HEK293 (cell line): ENCODE results near the gene PROSER2.

Experiments used
- CTCF ChIA-PET: fragments of 350-600 bp; formaldehyde crosslinking; extraction: SDS; loops from one replicate; lab custom pipeline; 2021; ENCODE audit warnings: antibody characterized with exemption; lab: Yijun Ruan, JAX
- POLR2A ChIA-PET: fragments of 300-600 bp; formaldehyde crosslinking; extraction: SDS; loops from one replicate; lab custom pipeline; 2020; ENCODE audit warnings: antibody characterized with exemption, inconsistent platforms; lab: Yijun Ruan, JAX
- H3K27ac ChIP-seq: fragments of 200-500 bp; sonication (Bioruptor generic); 2 replicates; pipeline ENCODE4 v1.5.1; 2014; ENCODE audit warnings: low read depth, low read length, control low read depth, inconsistent platforms; ENCODE audit errors: extremely low read depth
- H3K36me3 ChIP-seq, 2 experiments: fragments of 200-500 bp in 1 of 2; sonication (Bioruptor generic) in 1 of 2; 1 replicate in 1 of 2; 2 replicates in 1 of 2; pipeline ENCODE4 v1.5.1; 2014 to 2017; ENCODE audit warnings: inconsistent platforms in 2 of 2, low read length in 2 of 2; ENCODE audit not compliant: control insufficient read depth in 2 of 2, insufficient read depth in 1 of 2
- H3K4me1 ChIP-seq: fragments of 200-500 bp; sonication (Bioruptor generic); 2 replicates; pipeline ENCODE4 v1.5.1; 2014; ENCODE audit warnings: mild to moderate bottlenecking, low read length, inconsistent platforms; ENCODE audit not compliant: control insufficient read depth, insufficient read depth
- H3K4me3 ChIP-seq: 2 replicates; pipeline ENCODE4 v1.5.1; 2011; ENCODE audit warnings: low read depth, mild to moderate bottlenecking, control low read depth, low read length, moderate library complexity
- H3K9me3 ChIP-seq: fragments of 200-500 bp; sonication (Bioruptor generic); 2 replicates; pipeline ENCODE4 v1.5.1; 2014; ENCODE audit warnings: low read depth, low read length, inconsistent platforms; ENCODE audit not compliant: control insufficient read depth, insufficient read depth
- HOXA7 ChIP-seq: sonication (generic); formaldehyde crosslinking; IDR thresholded peaks from 2 replicates; pipeline ENCODE4 v1.8.1; 2022; ENCODE audit warnings: missing genetic modification reagents, borderline replicate concordance
- IKZF3 ChIP-seq: fragments of 450-650 bp; IDR thresholded peaks from 2 replicates; pipeline ENCODE4 v1.5.0; 2018; ENCODE audit warnings: missing biosample characterization, mild to moderate bottlenecking, missing genetic modification characterization, moderate library complexity
- KLF1 ChIP-seq: fragments of 450-650 bp; formaldehyde crosslinking; IDR thresholded peaks from 2 replicates; pipeline ENCODE4 v1.5.1; 2016; ENCODE audit warnings: missing biosample characterization, missing genetic modification characterization
- KLF9 ChIP-seq: fragments of 450-650 bp; formaldehyde crosslinking; IDR thresholded peaks from 2 replicates; pipeline ENCODE4 v1.5.1; 2016; ENCODE audit warnings: missing biosample characterization, missing genetic modification characterization, low read depth
- MZF1 ChIP-seq: fragments of 450-650 bp; formaldehyde crosslinking; IDR thresholded peaks from 2 replicates; pipeline ENCODE4 v1.5.1; 2017; ENCODE audit warnings: missing biosample characterization, missing genetic modification characterization, borderline replicate concordance
- OSR2 ChIP-seq: fragments of 450-650 bp; formaldehyde crosslinking; IDR thresholded peaks from 2 replicates; pipeline ENCODE4 v1.5.1; 2016; ENCODE audit warnings: missing biosample characterization, missing genetic modification characterization
- PRDM1 ChIP-seq: fragments of 450-650 bp; formaldehyde crosslinking; IDR thresholded peaks from 2 replicates; pipeline ENCODE4; 2016; ENCODE audit warnings: missing biosample characterization, missing genetic modification characterization
- SALL2 ChIP-seq: fragments of 450-650 bp; formaldehyde crosslinking; IDR thresholded peaks from 2 replicates; pipeline ENCODE4 v1.5.0; 2017; ENCODE audit warnings: missing biosample characterization, mild to moderate bottlenecking, missing genetic modification characterization, borderline replicate concordance
- ZBTB21 ChIP-seq: fragments of 450-650 bp; formaldehyde crosslinking; IDR thresholded peaks from 2 replicates; pipeline ENCODE4 v1.5.1; 2017; ENCODE audit warnings: missing biosample characterization, missing genetic modification characterization
- ZNF16 ChIP-seq: fragments of 450-650 bp; formaldehyde crosslinking; IDR thresholded peaks from 2 replicates; pipeline ENCODE4 v1.5.1; 2016; ENCODE audit warnings: low read depth, missing biosample characterization, missing genetic modification characterization
- ZNF169 ChIP-seq: fragments of 450-650 bp; formaldehyde crosslinking; IDR thresholded peaks from 2 replicates; pipeline ENCODE4 v1.5.1; 2016; ENCODE audit warnings: missing biosample characterization, missing genetic modification characterization
- ZNF175 ChIP-seq: fragments of 450-650 bp; formaldehyde crosslinking; IDR thresholded peaks from 2 replicates; pipeline ENCODE4 v1.5.1; 2016; ENCODE audit warnings: missing biosample characterization, missing genetic modification characterization
- ZNF184 ChIP-seq: fragments of 450-650 bp; IDR thresholded peaks from 2 replicates; pipeline ENCODE4 v1.5.1; 2018; ENCODE audit warnings: missing biosample characterization, mild to moderate bottlenecking, missing genetic modification characterization
- ZNF2 ChIP-seq: fragments of 450-650 bp; formaldehyde crosslinking; IDR thresholded peaks from 2 replicates; pipeline ENCODE4 v1.5.1; 2016; ENCODE audit warnings: missing biosample characterization, missing genetic modification characterization
- ZNF302 ChIP-seq: fragments of 450-650 bp; formaldehyde crosslinking; IDR thresholded peaks from 2 replicates; pipeline ENCODE4 v1.5.1; 2016; ENCODE audit warnings: missing biosample characterization, missing genetic modification characterization, low read depth
- ZNF350 ChIP-seq: fragments of 450-650 bp; formaldehyde crosslinking; IDR thresholded peaks from 2 replicates; pipeline ENCODE4 v1.5.0; 2017; ENCODE audit warnings: missing biosample characterization, mild to moderate bottlenecking, missing genetic modification characterization
- ZNF48 ChIP-seq: fragments of 450-650 bp; formaldehyde crosslinking; IDR thresholded peaks from 2 replicates; pipeline ENCODE4 v1.5.1; 2016; ENCODE audit warnings: missing biosample characterization, missing genetic modification characterization
- ZNF544 ChIP-seq: fragments of 450-650 bp; formaldehyde crosslinking; IDR thresholded peaks from 2 replicates; pipeline ENCODE4 v1.5.0; 2017; ENCODE audit warnings: missing biosample characterization, missing genetic modification characterization
- ZNF548 ChIP-seq: fragments of 450-650 bp; formaldehyde crosslinking; IDR thresholded peaks from 2 replicates; pipeline ENCODE4 v1.5.1; 2016; ENCODE audit warnings: missing biosample characterization, missing genetic modification characterization
- ZNF580 ChIP-seq: fragments of 450-650 bp; formaldehyde crosslinking; IDR thresholded peaks from 2 replicates; pipeline ENCODE4 v1.5.1; 2016; ENCODE audit warnings: missing biosample characterization, missing genetic modification characterization
- ZNF596 ChIP-seq: fragments of 450-650 bp; IDR thresholded peaks from 2 replicates; pipeline ENCODE4 v1.5.0; 2018; ENCODE audit warnings: missing biosample characterization, mild to moderate bottlenecking, missing genetic modification characterization, moderate library complexity
- ZNF623 ChIP-seq: fragments of 450-650 bp; formaldehyde crosslinking; IDR thresholded peaks from 2 replicates; pipeline ENCODE4 v1.5.1; 2016; ENCODE audit warnings: missing biosample characterization, missing genetic modification characterization
- ZNF624 ChIP-seq: fragments of 450-650 bp; formaldehyde crosslinking; IDR thresholded peaks from 2 replicates; pipeline ENCODE4 v1.5.1; 2017; ENCODE audit warnings: missing biosample characterization, missing genetic modification characterization
- ZNF785 ChIP-seq: fragments of 450-650 bp; formaldehyde crosslinking; IDR thresholded peaks from 2 replicates; pipeline ENCODE4 v1.5.1; 2016; ENCODE audit warnings: missing biosample characterization, missing genetic modification characterization
- ZNF791 ChIP-seq: fragments of 450-650 bp; formaldehyde crosslinking; IDR thresholded peaks from 2 replicates; pipeline ENCODE4 v1.5.1; 2016; ENCODE audit warnings: missing biosample characterization, missing genetic modification characterization
- TF ChIP-seq, protein P1 (sequence below): fragments of 450-650 bp; formaldehyde crosslinking; IDR thresholded peaks from 2 replicates; pipeline ENCODE4 v1.5.1; 2016; ENCODE audit warnings: missing biosample characterization, missing genetic modification characterization

PROSER2 gene

DNA sequence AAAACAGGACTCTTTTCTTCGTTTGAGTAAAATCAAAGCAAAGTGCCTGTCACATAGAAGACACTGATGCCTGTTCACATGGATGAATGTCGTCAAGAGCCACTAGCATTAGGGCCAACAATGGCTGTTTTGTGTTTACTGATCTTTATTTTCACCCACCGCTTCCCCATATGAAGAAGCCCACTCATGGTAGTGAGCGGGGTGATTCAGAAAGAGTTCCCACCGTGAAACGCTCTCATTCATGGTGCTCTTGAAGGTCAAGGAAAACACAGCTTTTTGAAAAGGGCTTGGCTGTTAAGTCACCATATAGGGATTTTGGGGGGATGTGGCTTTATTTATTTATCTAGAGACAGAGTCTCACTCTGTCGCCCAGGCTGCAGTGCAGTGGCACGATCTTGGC, 12.5 kb downstream of the PROSER2 start:
- H3K36me3 ChIP-seq: no peaks in the 10 kb centered on the region; a peak in 1 of 3 replicates
- no peak overlapping the region for H3K4me3 ChIP-seq
- no peaks in the 10 kb centered on the region for H3K9me3 ChIP-seq
- CTCF ChIA-PET: interaction anchor here (0.6 kb wide), 1 partner anchor 1220 kb away, joined by 3 read pairs; no protein-coding TSS in a partner anchor
- H3K27ac ChIP-seq: no peak overlapping the region
- POLR2A ChIA-PET: no interaction called here
- TF ChIP-seq ZNF350 (no peak), ZNF302 (tag by site-specific recombination) (no peak), ZNF544 (tag by site-specific recombination) (no peak), ZNF2 (tag by site-specific recombination) (no peak), ZNF184 (tag by site-specific recombination) (no peak), ZNF48 (no peak), HOXA7 (CRISPR knock-in tag) (no peak)
- TF ChIP-seq, protein P1, sequence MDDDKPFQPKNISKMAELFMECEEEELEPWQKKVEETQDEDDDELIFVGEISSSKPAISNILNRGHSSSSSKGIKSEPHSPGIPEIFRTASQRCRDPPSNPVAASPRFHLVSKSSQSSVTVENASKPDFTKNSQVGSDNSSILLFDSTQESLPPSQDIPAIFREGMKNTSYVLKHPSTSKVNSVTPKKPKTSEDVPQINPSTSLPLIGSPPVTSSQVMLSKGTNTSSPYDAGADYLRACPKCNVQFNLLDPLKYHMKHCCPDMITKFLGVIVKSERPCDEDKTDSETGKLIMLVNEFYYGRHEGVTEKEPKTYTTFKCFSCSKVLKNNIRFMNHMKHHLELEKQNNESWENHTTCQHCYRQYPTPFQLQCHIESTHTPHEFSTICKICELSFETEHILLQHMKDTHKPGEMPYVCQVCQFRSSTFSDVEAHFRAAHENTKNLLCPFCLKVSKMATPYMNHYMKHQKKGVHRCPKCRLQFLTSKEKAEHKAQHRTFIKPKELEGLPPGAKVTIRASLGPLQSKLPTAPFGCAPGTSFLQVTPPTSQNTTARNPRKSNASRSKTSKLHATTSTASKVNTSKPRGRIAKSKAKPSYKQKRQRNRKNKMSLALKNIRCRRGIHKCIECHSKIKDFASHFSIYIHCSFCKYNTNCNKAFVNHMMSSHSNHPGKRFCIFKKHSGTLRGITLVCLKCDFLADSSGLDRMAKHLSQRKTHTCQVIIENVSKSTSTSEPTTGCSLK: no peak
- peaks cover 14% of the 10 kb centered on the region for H3K4me1 ChIP-seq

DNA sequence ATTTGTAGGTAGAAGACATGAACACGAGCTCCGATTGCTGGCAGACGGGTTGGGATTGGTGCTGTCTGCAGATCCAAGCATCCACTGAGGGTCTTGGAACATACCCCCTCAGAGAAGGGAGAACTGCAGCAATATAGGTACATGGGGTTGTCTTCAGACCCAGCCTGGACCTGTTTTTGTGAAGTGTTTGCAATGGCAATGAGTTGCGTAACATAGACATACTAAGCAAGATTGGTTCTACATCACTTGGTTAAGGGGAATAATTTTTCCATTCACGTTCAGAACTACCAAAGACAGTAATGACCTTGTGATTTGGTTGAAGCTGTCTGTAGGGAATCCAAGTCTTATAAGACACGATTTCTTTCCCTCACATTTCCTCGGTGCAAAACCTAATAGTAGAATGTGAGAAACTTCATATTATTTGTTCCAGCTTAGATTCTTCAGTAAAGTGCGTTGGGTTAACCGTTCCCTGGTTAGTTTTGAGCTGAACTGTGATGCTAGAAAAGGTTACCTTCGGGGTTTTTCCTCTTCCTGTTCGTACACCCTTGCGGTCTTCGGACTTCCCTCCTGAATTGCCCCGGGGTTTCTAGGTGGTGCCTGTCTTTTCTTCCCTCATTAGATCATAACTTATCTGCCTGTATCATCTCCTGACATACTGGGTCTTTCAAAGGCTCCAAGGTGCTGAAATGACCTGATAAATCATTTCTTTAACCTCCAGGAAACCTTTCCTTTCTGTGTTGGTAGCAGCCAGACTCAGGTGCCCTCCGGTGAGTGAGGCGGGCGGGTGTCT, 14.4 kb downstream of the PROSER2 start:
- TF ChIP-seq SALL2 (tag by site-specific recombination) (no peak), MZF1 (tag by site-specific recombination) (no peak), KLF1 (tag by site-specific recombination) (no peak), KLF9 (no peak), ZNF624 (tag by site-specific recombination) (no peak), ZBTB21 (tag by site-specific recombination) (no peak), PRDM1 (tag by site-specific recombination) (no peak), ZNF623 (no peak), ZNF548 (tag by site-specific recombination) (no peak)
- Histone ChIP-seq H3K27ac (no peak overlapping the region), H3K36me3 (no peaks in the 10 kb centered on the region; a peak in 1 of 3 replicates), H3K4me3 (no peak overlapping the region), H3K9me3 (no peaks in the 10 kb centered on the region), H3K4me1 (no peaks in the 10 kb centered on the region)
- CTCF ChIA-PET: interaction anchor here (0.6 to 0.7 kb wide), 2 partner anchors 183 to 1479 kb away, joined by 3 read pairs; no protein-coding TSS in a partner anchor
- POLR2A ChIA-PET: interaction anchor here (0.5 kb wide), 1 partner anchor 279 kb away, joined by 3 read pairs; no protein-coding TSS in a partner anchor

DNA sequence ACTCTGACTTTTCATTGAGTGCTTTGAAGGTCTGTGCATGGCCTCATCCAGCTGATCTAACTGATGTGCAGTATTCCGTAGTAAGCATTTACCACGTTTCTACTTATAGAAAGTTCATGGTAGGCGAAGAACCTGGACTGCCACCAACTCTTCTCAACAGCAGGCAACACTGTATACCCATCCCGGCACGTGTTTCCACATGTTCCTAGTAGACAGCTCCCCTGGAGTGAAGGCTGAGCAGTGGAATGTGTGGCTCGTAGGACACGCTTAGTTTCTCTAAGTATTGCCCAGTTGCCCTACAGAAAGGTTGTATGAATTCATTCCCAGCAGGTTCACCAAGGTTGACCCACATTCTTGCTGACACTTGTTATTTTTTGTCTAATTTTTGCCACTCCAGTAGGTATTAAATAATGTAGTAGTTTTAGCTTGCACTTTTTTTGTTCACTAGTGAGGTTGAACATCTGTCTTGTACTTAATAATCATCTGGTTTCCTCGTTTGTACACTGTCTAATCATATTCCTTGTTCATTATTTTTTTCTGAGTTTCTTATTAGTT, 15.2 kb downstream of the PROSER2 start:
- CTCF ChIA-PET: interaction anchor here (0.6 to 0.7 kb wide), 2 partner anchors 45 to 183 kb away, joined by 3 read pairs; no protein-coding TSS in a partner anchor
- TF ChIP-seq OSR2 (no peak), ZNF169 (tag by site-specific recombination) (no peak), ZNF791 (tag by site-specific recombination) (no peak), ZNF580 (tag by site-specific recombination) (no peak), ZNF785 (tag by site-specific recombination) (no peak), IKZF3 (tag by site-specific recombination) (no peak), ZNF175 (tag by site-specific recombination) (no peak), ZNF16 (tag by site-specific recombination) (no peak), SALL2 (tag by site-specific recombination) (no peak), ZNF596 (no peak)
- TF ChIP-seq, all 188 proteins: peak for 0
- Histone ChIP-seq H3K4me3 (no peak overlapping the region), H3K36me3 (no peaks in the 10 kb centered on the region; a peak in 1 of 3 replicates), H3K27ac (no peak overlapping the region), H3K9me3 (no peaks in the 10 kb centered on the region), H3K4me1 (no peaks in the 10 kb centered on the region)
- POLR2A ChIA-PET: interaction anchor here (0.5 kb wide), 1 partner anchor 278 kb away, joined by 3 read pairs; no protein-coding TSS in a partner anchor
